ENCODE results near the gene CDH23.

GRCh38 chr10:71547876-71548846 is 151.4 kb downstream of the CDH23 start:
- no peak for TF ChIP-seq WHSC1 (IDR thresholded peaks at IDR 0.05; ENCODE audit: low read length)
- TF ChIP-seq POLR2AphosphoS5 (IDR thresholded peaks at IDR 0.05; ENCODE audit: control insufficient read depth, insufficient read depth, low read depth, low read length), result no peak
- TF ChIP-seq SMAD1 (IDR thresholded peaks at IDR 0.05; ENCODE audit: low read depth, low read length, partially characterized antibody), result no peak
- TF ChIP-seq PCBP1 (IDR thresholded peaks at IDR 0.05; ENCODE audit: low read depth, low read length, poor library complexity, severe bottlenecking), result no peak
- TF ChIP-seq, protein P1, sequence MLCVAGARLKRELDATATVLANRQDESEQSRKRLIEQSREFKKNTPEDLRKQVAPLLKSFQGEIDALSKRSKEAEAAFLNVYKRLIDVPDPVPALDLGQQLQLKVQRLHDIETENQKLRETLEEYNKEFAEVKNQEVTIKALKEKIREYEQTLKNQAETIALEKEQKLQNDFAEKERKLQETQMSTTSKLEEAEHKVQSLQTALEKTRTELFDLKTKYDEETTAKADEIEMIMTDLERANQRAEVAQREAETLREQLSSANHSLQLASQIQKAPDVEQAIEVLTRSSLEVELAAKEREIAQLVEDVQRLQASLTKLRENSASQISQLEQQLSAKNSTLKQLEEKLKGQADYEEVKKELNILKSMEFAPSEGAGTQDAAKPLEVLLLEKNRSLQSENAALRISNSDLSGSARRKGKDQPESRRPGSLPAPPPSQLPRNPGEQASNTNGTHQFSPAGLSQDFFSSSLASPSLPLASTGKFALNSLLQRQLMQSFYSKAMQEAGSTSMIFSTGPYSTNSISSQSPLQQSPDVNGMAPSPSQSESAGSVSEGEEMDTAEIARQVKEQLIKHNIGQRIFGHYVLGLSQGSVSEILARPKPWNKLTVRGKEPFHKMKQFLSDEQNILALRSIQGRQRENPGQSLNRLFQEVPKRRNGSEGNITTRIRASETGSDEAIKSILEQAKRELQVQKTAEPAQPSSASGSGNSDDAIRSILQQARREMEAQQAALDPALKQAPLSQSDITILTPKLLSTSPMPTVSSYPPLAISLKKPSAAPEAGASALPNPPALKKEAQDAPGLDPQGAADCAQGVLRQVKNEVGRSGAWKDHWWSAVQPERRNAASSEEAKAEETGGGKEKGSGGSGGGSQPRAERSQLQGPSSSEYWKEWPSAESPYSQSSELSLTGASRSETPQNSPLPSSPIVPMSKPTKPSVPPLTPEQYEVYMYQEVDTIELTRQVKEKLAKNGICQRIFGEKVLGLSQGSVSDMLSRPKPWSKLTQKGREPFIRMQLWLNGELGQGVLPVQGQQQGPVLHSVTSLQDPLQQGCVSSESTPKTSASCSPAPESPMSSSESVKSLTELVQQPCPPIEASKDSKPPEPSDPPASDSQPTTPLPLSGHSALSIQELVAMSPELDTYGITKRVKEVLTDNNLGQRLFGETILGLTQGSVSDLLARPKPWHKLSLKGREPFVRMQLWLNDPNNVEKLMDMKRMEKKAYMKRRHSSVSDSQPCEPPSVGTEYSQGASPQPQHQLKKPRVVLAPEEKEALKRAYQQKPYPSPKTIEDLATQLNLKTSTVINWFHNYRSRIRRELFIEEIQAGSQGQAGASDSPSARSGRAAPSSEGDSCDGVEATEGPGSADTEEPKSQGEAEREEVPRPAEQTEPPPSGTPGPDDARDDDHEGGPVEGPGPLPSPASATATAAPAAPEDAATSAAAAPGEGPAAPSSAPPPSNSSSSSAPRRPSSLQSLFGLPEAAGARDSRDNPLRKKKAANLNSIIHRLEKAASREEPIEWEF (CRISPR knock-in tag; IDR thresholded peaks at IDR 0.05), result no peak
- no peak for TF ChIP-seq HLTF (IDR thresholded peaks at IDR 0.05)
- no peak for TF ChIP-seq NR4A1 (CRISPR knock-in tag; IDR thresholded peaks at IDR 0.05)
- no peak for TF ChIP-seq NR4A1 (tag; IDR thresholded peaks at IDR 0.05)
